DND-41 (cell line): ENCODE measurements around the gene PIK3CB.

Experiments used
- ATAC-seq: fragments of 200-7000 bp; cut with Tn5 transposase; 3 replicates; pipeline ENCODE4 v1.9.1; 2021; ENCODE audit warnings: low read depth; ENCODE audit not compliant: insufficient read depth
- DNase-seq: peaks from one replicate; pipeline ENCODE4 v3.0.0-alpha.2; 2020
- H2AFZ ChIP-seq: 2 replicates; pipeline ENCODE4 v1.6.0; 2012; ENCODE audit warnings: low read depth, low read length
- H3K27ac ChIP-seq: 2 replicates; pipeline ENCODE4 v1.5.1; 2012; ENCODE audit warnings: low read length, inconsistent platforms
- H3K27me3 ChIP-seq: fragments of 200-600 bp; sonication (generic); 2 replicates; pipeline ENCODE4 v1.6.0; 2012; ENCODE audit warnings: low read length, mild to moderate bottlenecking, inconsistent platforms; ENCODE audit not compliant: insufficient read depth, poor library complexity
- H3K36me3 ChIP-seq: 2 replicates; pipeline ENCODE4 v1.5.1; 2012; ENCODE audit warnings: low read length, inconsistent platforms; ENCODE audit not compliant: insufficient read depth
- H3K4me1 ChIP-seq: 2 replicates; pipeline ENCODE4 v1.5.1; 2012; ENCODE audit warnings: mild to moderate bottlenecking, low read length; ENCODE audit not compliant: insufficient read depth
- H3K4me2 ChIP-seq: 2 replicates; pipeline ENCODE4 v1.6.0; 2012; ENCODE audit warnings: mild to moderate bottlenecking, moderate library complexity, low read length, inconsistent platforms; ENCODE audit not compliant: insufficient read depth
- H3K4me3 ChIP-seq, 2 experiments: fragments of 200-600 bp in 1 of 2; shearing (Covaris generic) in 1 of 2; 2 replicates each; pipeline ENCODE4 v1.5.1; 2012 to 2016; ENCODE audit warnings: inconsistent platforms in 2 of 2, low read length in 2 of 2, mild to moderate bottlenecking in 2 of 2, low read depth in 1 of 2, moderate library complexity in 1 of 2
- H3K79me2 ChIP-seq: 2 replicates; pipeline ENCODE4 v1.6.0; 2012; ENCODE audit warnings: low read length, inconsistent platforms; ENCODE audit not compliant: insufficient read depth
- H3K9ac ChIP-seq: 2 replicates; pipeline ENCODE4 v1.6.0; 2012; ENCODE audit warnings: low read depth, mild to moderate bottlenecking, inconsistent platforms, low read length, moderate library complexity
- H3K9me3 ChIP-seq: 2 replicates; pipeline ENCODE4 v1.5.1; 2012; ENCODE audit warnings: low read length, moderate library complexity, mild to moderate bottlenecking, inconsistent platforms; ENCODE audit not compliant: insufficient read depth, severe bottlenecking
- H4K20me1 ChIP-seq: 2 replicates; pipeline ENCODE4 v1.6.0; 2012; ENCODE audit warnings: low read length; ENCODE audit not compliant: insufficient read depth
- CTCF ChIP-seq: IDR thresholded peaks from 2 replicates; pipeline ENCODE4 v1.5.1; 2012; ENCODE audit warnings: borderline replicate concordance, low read length, moderate library complexity, mild to moderate bottlenecking; ENCODE audit not compliant: poor library complexity, severe bottlenecking; ENCODE audit errors: extremely low read depth
- EZH2 ChIP-seq: IDR thresholded peaks from 3 replicates; pipeline ENCODE4 v1.6.1; 2012; ENCODE audit warnings: borderline replicate concordance, low read depth, mild to moderate bottlenecking, moderate library complexity, low read length, inconsistent platforms; ENCODE audit not compliant: severe bottlenecking

The PIK3CB gene

GRCh38 chr3:138834596-138835396 is at the start of gene PIK3CB:
Gene PIK3CB (minus strand): TSS chr3:138834928. CDS start chr3:138759343, 75,585 bp downstream.
- DNase-seq (peak; percentile 89), ATAC-seq (peak; percentile 93)
- peak within 1 kb of the TSS; percentile 89 for H3K9ac ChIP-seq
- H2AFZ ChIP-seq = peak within 1 kb of the TSS; percentile 89
- peaks cover 6% of the 10 kb centered on the region; the same call in 1 of the 2 replicates for H4K20me1 ChIP-seq
- peak within 1 kb of the TSS; percentile 92 to 97 for H3K4me3 ChIP-seq
- H3K27me3 ChIP-seq = no peaks in the 10 kb centered on the region
- peak within 1 kb of the TSS; percentile 99 for H3K27ac ChIP-seq
- H3K9me3 ChIP-seq = no peaks in the 10 kb centered on the region
- no peak for TF ChIP-seq EZH2
- no peak for TF ChIP-seq CTCF
- peak within 1 kb of the TSS; percentile 74 for H3K4me2 ChIP-seq
- peaks cover 52% of the 10 kb centered on the region for H3K79me2 ChIP-seq
- peaks cover 37% of the 10 kb centered on the region for H3K4me1 ChIP-seq
- peaks cover 3% of the 10 kb centered on the region; the same call in 1 of the 2 replicates for H3K36me3 ChIP-seq

- no peak for TF ChIP-seq EZH2
- TF ChIP-seq CTCF = no peak
- Histone ChIP-seq H2AFZ (no peak overlapping the region), H3K9ac (no peak overlapping the region), H3K4me3 (no peak overlapping the region), H3K4me1 (no peaks in the 10 kb centered on the region), H3K4me2 (peak overlapping the region; percentile 33; the same call in 1 of the 2 replicates), H4K20me1 (no peaks in the 10 kb centered on the region), H3K27me3 (no peaks in the 10 kb centered on the region), H3K27ac (no peak overlapping the region), H3K9me3 (peaks cover 1% of the 10 kb centered on the region), H3K79me2 (no peaks in the 10 kb centered on the region), H3K36me3 (no peaks in the 10 kb centered on the region)
- DNase-seq (no peak), ATAC-seq (peak; percentile 35; the same call in 1 of the 3 replicates)
Observed at GRCh38 chr3:138881233-138881632, 46.5 kb upstream of the PIK3CB start.

- Histone ChIP-seq H3K9me3 (peaks cover 7% of the 10 kb centered on the region), H2AFZ (no peak overlapping the region), H3K36me3 (no peaks in the 10 kb centered on the region), H3K4me2 (no peak overlapping the region), H3K27me3 (no peaks in the 10 kb centered on the region), H3K9ac (no peak overlapping the region), H3K4me3 (no peak overlapping the region), H3K79me2 (no peaks in the 10 kb centered on the region), H3K27ac (no peak overlapping the region), H4K20me1 (no peaks in the 10 kb centered on the region), H3K4me1 (0 out of 2 replicates have a peak, but pooled peaks cover 3% of the 10 kb centered on the region)
- DNase-seq (no peak), ATAC-seq (no peak)
- no peak for TF ChIP-seq EZH2
- TF ChIP-seq CTCF = no peak
Observed at GRCh38 chr3:138879541-138880380, 45.0 kb upstream of the PIK3CB start.
